ENCODE results near the gene SNAPC2. TPM values are rescaled to one million over a fixed set of nuclear protein-coding genes. Genes with fewer than 3 reads are reported as not detected.

SNAPC2 gene
- total RNA-seq, 1 donor = 18.5 TPM

- no peak for TF ChIP-seq CTCF (IDR thresholded peaks at IDR 0.05; ENCODE audit: extremely low read depth, low read depth, low read length)
- Histone ChIP-seq H3K4me1 (ENCODE audit: insufficient read depth, low read length) (no peaks in the 10 kb centered on the region), H3K36me3 (ENCODE audit: insufficient read depth, low read length) (peaks cover 63% of the 10 kb centered on the region), H3K9me3 (ENCODE audit: low read depth, low read length) (no peaks in the 10 kb centered on the region), H4K20me1 (ENCODE audit: insufficient read depth, low read length) (no peaks in the 10 kb centered on the region), H3K4me2 (ENCODE audit: insufficient read depth, low read length) (no peak overlapping the region), H2AFZ (ENCODE audit: low read length) (no peak overlapping the region), H3K4me3 (ENCODE audit: insufficient read depth, low read length) (no peak overlapping the region), H3K27me3 (ENCODE audit: insufficient read depth, low read length) (no peaks in the 10 kb centered on the region), H3K79me2 (ENCODE audit: insufficient read depth, low read length) (no peaks in the 10 kb centered on the region), H3K27ac (ENCODE audit: low read depth, low read length) (no peak overlapping the region)
- DNase-seq (ENCODE audit: insufficient read length, low spot score, missing footprints) = peak; percentile 41
Measured at GRCh38 chr19:7962644-7963268, 42.6 kb downstream of the SNAPC2 start.

GRCh38 chr19:7963566-7963965 is 43.4 kb downstream of the SNAPC2 start:
- DNase-seq (ENCODE audit: insufficient read length, low spot score, missing footprints) = peak; percentile 36
- Histone ChIP-seq H4K20me1 (ENCODE audit: insufficient read depth, low read length) (peaks cover 2% of the 10 kb centered on the region), H3K79me2 (ENCODE audit: insufficient read depth, low read length) (peaks cover 2% of the 10 kb centered on the region), H3K9me3 (ENCODE audit: low read depth, low read length) (no peaks in the 10 kb centered on the region), H3K4me2 (ENCODE audit: insufficient read depth, low read length) (no peak overlapping the region), H3K27ac (ENCODE audit: low read depth, low read length) (no peak overlapping the region), H2AFZ (ENCODE audit: low read length) (no peak overlapping the region), H3K36me3 (ENCODE audit: insufficient read depth, low read length) (peaks cover 71% of the 10 kb centered on the region), H3K4me1 (ENCODE audit: insufficient read depth, low read length) (no peaks in the 10 kb centered on the region), H3K27me3 (ENCODE audit: insufficient read depth, low read length) (no peaks in the 10 kb centered on the region), H3K4me3 (ENCODE audit: insufficient read depth, low read length) (no peak overlapping the region)
- no peak for TF ChIP-seq CTCF (IDR thresholded peaks at IDR 0.05; ENCODE audit: extremely low read depth, low read depth, low read length)

- Histone ChIP-seq H3K79me2 (ENCODE audit: insufficient read depth, low read length) (peaks cover 4% of the 10 kb centered on the region), H2AFZ (ENCODE audit: low read length) (no peak overlapping the region), H3K27me3 (ENCODE audit: insufficient read depth, low read length) (no peaks in the 10 kb centered on the region), H3K4me3 (ENCODE audit: insufficient read depth, low read length) (no peak overlapping the region), H4K20me1 (ENCODE audit: insufficient read depth, low read length) (peaks cover 6% of the 10 kb centered on the region), H3K36me3 (ENCODE audit: insufficient read depth, low read length) (peaks cover 67% of the 10 kb centered on the region), H3K4me2 (ENCODE audit: insufficient read depth, low read length) (no peak overlapping the region), H3K27ac (ENCODE audit: low read depth, low read length) (no peak overlapping the region), H3K4me1 (ENCODE audit: insufficient read depth, low read length) (no peaks in the 10 kb centered on the region), H3K9me3 (ENCODE audit: low read depth, low read length) (no peaks in the 10 kb centered on the region)
- DNase-seq (ENCODE audit: insufficient read length, low spot score, missing footprints) = peak; percentile 46
- no peak for TF ChIP-seq CTCF (IDR thresholded peaks at IDR 0.05; ENCODE audit: extremely low read depth, low read depth, low read length)
Measured at GRCh38 chr19:7965259-7965841, 45.2 kb downstream of the SNAPC2 start.

- peaks cover 60% of the 10 kb centered on the region for H3K36me3 ChIP-seq (ENCODE audit: insufficient read depth, low read length)
- TF ChIP-seq CTCF (IDR thresholded peaks at IDR 0.05; ENCODE audit: extremely low read depth, low read depth, low read length) = no peak
- H3K27ac ChIP-seq (ENCODE audit: low read depth, low read length) = no peak overlapping the region
Measured at GRCh38 chr19:7965921-7966665, 46.0 kb downstream of the SNAPC2 start.

More at GRCh38 chr19:7965921-7966665, 46.0 kb downstream of the SNAPC2 start:
- peaks cover 13% of the 10 kb centered on the region for H4K20me1 ChIP-seq (ENCODE audit: insufficient read depth, low read length)
- peaks cover 4% of the 10 kb centered on the region for H3K79me2 ChIP-seq (ENCODE audit: insufficient read depth, low read length)
- H3K4me2 ChIP-seq (ENCODE audit: insufficient read depth, low read length) = no peak overlapping the region
- no peak overlapping the region for H2AFZ ChIP-seq (ENCODE audit: low read length)
- no peak overlapping the region for H3K4me3 ChIP-seq (ENCODE audit: insufficient read depth, low read length)
- H3K9me3 ChIP-seq (ENCODE audit: low read depth, low read length) = no peaks in the 10 kb centered on the region
- no peaks in the 10 kb centered on the region for H3K4me1 ChIP-seq (ENCODE audit: insufficient read depth, low read length)
- H3K27me3 ChIP-seq (ENCODE audit: insufficient read depth, low read length) = no peaks in the 10 kb centered on the region
- peak; percentile 79 for DNase-seq (ENCODE audit: insufficient read length, low spot score, missing footprints)
